ENCODE data around the gene CEP70. TPM values are rescaled to one million over a fixed set of nuclear protein-coding genes. Genes with fewer than 3 reads are reported as not detected.

Gene CEP70
- total RNA-seq, 1 experiment from 2014 or later: 64.5 TPM

DNA sequence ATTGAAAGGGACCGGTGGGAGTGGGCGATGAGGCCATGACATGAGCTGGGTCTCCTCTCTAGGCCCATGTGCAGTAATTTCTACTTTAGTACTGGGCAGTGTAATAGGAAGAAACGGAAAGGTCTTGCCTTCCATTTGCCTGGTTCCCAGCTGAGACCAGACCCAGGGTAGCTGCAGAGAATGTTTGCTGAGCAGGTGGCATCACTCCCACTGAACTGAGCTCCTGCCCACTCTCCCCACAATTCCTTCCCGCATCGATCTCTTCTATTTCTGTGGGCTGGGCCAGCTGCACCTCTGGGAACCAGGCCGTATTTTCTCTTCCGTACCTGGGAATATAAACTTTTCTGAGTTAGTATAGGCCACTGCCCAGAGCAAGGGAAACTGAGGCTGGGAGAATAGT lies 143.9 kb downstream of the CEP70 start:
- Histone ChIP-seq H3K4me3 (ENCODE audit: low read depth in 2 of 2, low read length in 2 of 2) (no peak overlapping the region), H3K36me3 (ENCODE audit: control insufficient read depth, insufficient read depth, low read length) (no peaks in the 10 kb centered on the region), H3K27ac (ENCODE audit: low read length) (no peak overlapping the region), H3K9me3 (ENCODE audit: control insufficient read depth, insufficient read depth, low read depth, low read length) (no peaks in the 10 kb centered on the region), H3K27me3 (ENCODE audit: control insufficient read depth, insufficient read depth, low read length) (no peaks in the 10 kb centered on the region), H3K4me1 (ENCODE audit: control insufficient read depth, insufficient read depth, low read length) (no peaks in the 10 kb centered on the region)
- POLR2A ChIA-PET: no interaction called here
- no TSS peak for BruUV-seq (replicated peaks)
- TF ChIP-seq REST (IDR thresholded peaks at IDR 0.05; ENCODE audit: insufficient read depth in 1 of 2, low read depth in 2 of 2, low read length in 1 of 2) (no peak), CTCF (IDR thresholded peaks at IDR 0.05) (no peak), POLR2AphosphoS5 (IDR thresholded peaks at IDR 0.05; ENCODE audit: low read depth, low read length) (no peak), TCF7L2 (IDR thresholded peaks at IDR 0.05; ENCODE audit: low read depth, low read length) (no peak), SIN3A (IDR thresholded peaks at IDR 0.05; ENCODE audit: borderline replicate concordance, insufficient read depth, low read depth, low read length) (no peak)
- in situ Hi-C loops (cut with HindIII; ENCODE audit: low pct_unique_long_range_greater_than_20kb, low sequenced_read_pairs) (no loop called here), intact Hi-C loops (cut with micrococcal nuclease; ENCODE audit: unreplicated experiment) (no loop called here)
- no peak for DNase-seq (ENCODE audit: low read depth, low spot score)
- no peak for ATAC-seq
- CTCF ChIA-PET: no interaction called here

DNA sequence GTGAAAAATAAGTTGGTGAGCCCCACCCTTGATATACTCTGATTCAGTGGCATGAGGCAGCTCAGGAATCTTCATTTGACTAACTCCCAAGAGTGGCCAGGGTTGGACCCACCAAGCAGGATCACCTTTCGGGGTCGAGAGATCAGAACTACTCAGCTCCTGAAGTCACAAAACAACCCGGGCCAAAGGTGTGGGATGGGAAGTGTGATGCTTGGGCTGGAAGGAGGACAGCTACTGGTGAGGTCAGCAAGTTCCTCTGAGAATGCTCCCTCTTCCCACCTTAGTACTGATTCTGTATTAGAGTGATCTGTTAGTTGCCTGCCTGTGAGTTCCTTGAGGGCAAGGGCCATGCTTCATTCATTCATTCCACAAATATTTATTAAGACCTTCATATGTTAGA lies 144.6 kb downstream of the CEP70 start:
- in situ Hi-C loops (cut with HindIII; ENCODE audit: low pct_unique_long_range_greater_than_20kb, low sequenced_read_pairs) (no loop called here), intact Hi-C loops (cut with micrococcal nuclease; ENCODE audit: unreplicated experiment) (no loop called here)
- ChIA-PET CTCF (no interaction called here), POLR2A (no interaction called here)
- no peak overlapping the region for H3K27ac ChIP-seq (ENCODE audit: low read length)
- no peaks in the 10 kb centered on the region for H3K9me3 ChIP-seq (ENCODE audit: control insufficient read depth, insufficient read depth, low read depth, low read length)
- DNase-seq (ENCODE audit: low read depth, low spot score): no peak
- H3K4me1 ChIP-seq (ENCODE audit: control insufficient read depth, insufficient read depth, low read length): no peaks in the 10 kb centered on the region
- H3K4me3 ChIP-seq (ENCODE audit: low read depth in 2 of 2, low read length in 2 of 2): no peak overlapping the region
- ATAC-seq: no peak
- BruUV-seq (replicated peaks): no TSS peak
- TF ChIP-seq SIN3A (IDR thresholded peaks at IDR 0.05; ENCODE audit: borderline replicate concordance, insufficient read depth, low read depth, low read length) (no peak), REST (IDR thresholded peaks at IDR 0.05; ENCODE audit: insufficient read depth in 1 of 2, low read depth in 2 of 2, low read length in 1 of 2) (no peak), TCF7L2 (IDR thresholded peaks at IDR 0.05; ENCODE audit: low read depth, low read length) (no peak), POLR2AphosphoS5 (IDR thresholded peaks at IDR 0.05; ENCODE audit: low read depth, low read length) (no peak), CTCF (IDR thresholded peaks at IDR 0.05) (no peak)
- no peaks in the 10 kb centered on the region for H3K27me3 ChIP-seq (ENCODE audit: control insufficient read depth, insufficient read depth, low read length)
- H3K36me3 ChIP-seq (ENCODE audit: control insufficient read depth, insufficient read depth, low read length): no peaks in the 10 kb centered on the region
